ENCODE data around the gene BCOR. TPM values are rescaled to one million over a fixed set of nuclear protein-coding genes. Genes with fewer than 3 reads are reported as not detected.

The BCOR gene
- total RNA-seq, 1 experiment from 2014 or later, result 58.8 TPM

- Histone ChIP-seq H3K27me3 (replicated peaks; ENCODE audit: insufficient read depth, low read depth, low read length, poor library complexity) (no peaks in the 10 kb centered on the region), H3K4me1 (ENCODE audit: insufficient read depth, low read length, poor library complexity, severe bottlenecking) (peaks cover 7% of the 10 kb centered on the region), H3K36me3 (ENCODE audit: insufficient read depth, low read length, poor library complexity, severe bottlenecking) (no peaks in the 10 kb centered on the region), H3K9me3 (ENCODE audit: low read depth, low read length, poor library complexity, severe bottlenecking) (no peaks in the 10 kb centered on the region), H3K4me3 (ENCODE audit: low read depth, low read length, poor library complexity, severe bottlenecking) (no peak overlapping the region), H3K27ac (ENCODE audit: low read depth, low read length, poor library complexity, severe bottlenecking) (no peak overlapping the region)
- intact Hi-C loops (cut with micrococcal nuclease; ENCODE audit: unreplicated experiment), result no loop called here
- no peak for DNase-seq (ENCODE audit: low spot score)
- TF ChIP-seq CTCF (conservative IDR thresholded peaks at IDR 0.05; ENCODE audit: low read depth, low read length) (no peak), EZH2 (IDR thresholded peaks at IDR 0.05; ENCODE audit: borderline replicate concordance, low read depth, low read length, poor library complexity, severe bottlenecking) (no peak)
- CTCF ChIA-PET, result no interaction called here
- POLR2A ChIA-PET (ENCODE audit: low non-redundant PET), result no interaction called here
- BruUV-seq (replicated peaks), result no TSS peak
These were observed 34.0 kb upstream of the BCOR start for GRCh38 chrX:40131654-40132337.

- TF ChIP-seq EZH2 (IDR thresholded peaks at IDR 0.05; ENCODE audit: borderline replicate concordance, low read depth, low read length, poor library complexity, severe bottlenecking) (no peak), CTCF (conservative IDR thresholded peaks at IDR 0.05; ENCODE audit: low read depth, low read length) (no peak)
- H3K9me3 ChIP-seq (ENCODE audit: low read depth, low read length, poor library complexity, severe bottlenecking), result no peaks in the 10 kb centered on the region
- H3K27ac ChIP-seq (ENCODE audit: low read depth, low read length, poor library complexity, severe bottlenecking), result no peak overlapping the region
- H3K27me3 ChIP-seq (replicated peaks; ENCODE audit: insufficient read depth, low read depth, low read length, poor library complexity), result no peaks in the 10 kb centered on the region
- POLR2A ChIA-PET (ENCODE audit: low non-redundant PET), result no interaction called here
- H3K4me1 ChIP-seq (ENCODE audit: insufficient read depth, low read length, poor library complexity, severe bottlenecking), result peaks cover 7% of the 10 kb centered on the region
- intact Hi-C loops (cut with micrococcal nuclease; ENCODE audit: unreplicated experiment), result no loop called here
- CTCF ChIA-PET, result no interaction called here
- H3K36me3 ChIP-seq (ENCODE audit: insufficient read depth, low read length, poor library complexity, severe bottlenecking), result no peaks in the 10 kb centered on the region
- DNase-seq (ENCODE audit: low spot score), result no peak
- H3K4me3 ChIP-seq (ENCODE audit: low read depth, low read length, poor library complexity, severe bottlenecking), result no peak overlapping the region
- no TSS peak for BruUV-seq (replicated peaks)
These were observed 32.4 kb upstream of the BCOR start for GRCh38 chrX:40130207-40130606.

- BruUV-seq (replicated peaks), result no TSS peak
- H3K27ac ChIP-seq (ENCODE audit: low read depth, low read length, poor library complexity, severe bottlenecking), result no peak overlapping the region
- no peak for DNase-seq (ENCODE audit: low spot score)
- no peaks in the 10 kb centered on the region for H3K9me3 ChIP-seq (ENCODE audit: low read depth, low read length, poor library complexity, severe bottlenecking)
- intact Hi-C loops (cut with micrococcal nuclease; ENCODE audit: unreplicated experiment), result no loop called here
- H3K27me3 ChIP-seq (replicated peaks; ENCODE audit: insufficient read depth, low read depth, low read length, poor library complexity), result no peaks in the 10 kb centered on the region
- ChIA-PET CTCF (no interaction called here), POLR2A (ENCODE audit: low non-redundant PET) (interaction anchor here (0.6 kb wide), 1 partner anchor 29 kb away, joined by 3 read pairs; no protein-coding TSS in a partner anchor)
- no peak overlapping the region for H3K4me3 ChIP-seq (ENCODE audit: low read depth, low read length, poor library complexity, severe bottlenecking)
- TF ChIP-seq CTCF (conservative IDR thresholded peaks at IDR 0.05; ENCODE audit: low read depth, low read length) (no peak), EZH2 (IDR thresholded peaks at IDR 0.05; ENCODE audit: borderline replicate concordance, low read depth, low read length, poor library complexity, severe bottlenecking) (no peak)
- peaks cover 5% of the 10 kb centered on the region for H3K4me1 ChIP-seq (ENCODE audit: insufficient read depth, low read length, poor library complexity, severe bottlenecking)
- H3K36me3 ChIP-seq (ENCODE audit: insufficient read depth, low read length, poor library complexity, severe bottlenecking), result no peaks in the 10 kb centered on the region
These were observed 29.3 kb upstream of the BCOR start for GRCh38 chrX:40127052-40127451.
